Measurements from ENCODE around the gene BHLHE23.

DNA sequence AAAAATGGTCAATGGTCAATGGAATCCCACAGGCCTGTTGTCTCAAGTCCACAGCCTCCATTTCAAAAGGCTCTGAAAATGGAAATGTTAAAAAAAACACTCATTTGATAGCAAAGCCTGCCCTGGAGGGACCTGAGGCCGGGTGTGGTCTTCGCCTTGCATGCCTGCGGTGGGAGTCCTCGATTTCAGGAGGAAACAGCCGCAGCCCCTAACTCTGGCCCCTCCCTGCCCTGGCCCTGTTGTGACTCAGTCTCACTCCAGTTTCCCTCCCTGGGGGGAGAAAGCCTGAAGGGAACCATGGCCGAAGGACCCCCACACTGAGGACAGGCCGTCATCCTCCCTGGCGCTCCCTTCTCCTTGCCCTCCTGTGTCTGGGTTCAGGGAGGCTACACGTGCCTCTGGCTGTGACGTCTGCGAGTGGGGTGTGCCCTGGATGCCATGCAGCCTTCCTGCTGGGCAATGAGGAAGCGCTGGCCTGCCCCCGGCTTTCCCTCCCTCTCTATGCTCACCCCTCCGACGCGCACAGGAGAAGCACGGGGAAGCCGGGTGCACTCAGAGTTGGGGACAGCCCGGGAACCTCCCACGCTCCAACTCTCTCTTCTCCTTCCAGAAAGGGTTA is 9.2 kb downstream of the BHLHE23 start:
- TF ChIP-seq, protein P1, sequence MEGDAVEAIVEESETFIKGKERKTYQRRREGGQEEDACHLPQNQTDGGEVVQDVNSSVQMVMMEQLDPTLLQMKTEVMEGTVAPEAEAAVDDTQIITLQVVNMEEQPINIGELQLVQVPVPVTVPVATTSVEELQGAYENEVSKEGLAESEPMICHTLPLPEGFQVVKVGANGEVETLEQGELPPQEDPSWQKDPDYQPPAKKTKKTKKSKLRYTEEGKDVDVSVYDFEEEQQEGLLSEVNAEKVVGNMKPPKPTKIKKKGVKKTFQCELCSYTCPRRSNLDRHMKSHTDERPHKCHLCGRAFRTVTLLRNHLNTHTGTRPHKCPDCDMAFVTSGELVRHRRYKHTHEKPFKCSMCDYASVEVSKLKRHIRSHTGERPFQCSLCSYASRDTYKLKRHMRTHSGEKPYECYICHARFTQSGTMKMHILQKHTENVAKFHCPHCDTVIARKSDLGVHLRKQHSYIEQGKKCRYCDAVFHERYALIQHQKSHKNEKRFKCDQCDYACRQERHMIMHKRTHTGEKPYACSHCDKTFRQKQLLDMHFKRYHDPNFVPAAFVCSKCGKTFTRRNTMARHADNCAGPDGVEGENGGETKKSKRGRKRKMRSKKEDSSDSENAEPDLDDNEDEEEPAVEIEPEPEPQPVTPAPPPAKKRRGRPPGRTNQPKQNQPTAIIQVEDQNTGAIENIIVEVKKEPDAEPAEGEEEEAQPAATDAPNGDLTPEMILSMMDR (IDR thresholded peaks at IDR 0.05): no peak
- TF ChIP-seq POLR2AphosphoS5 (IDR thresholded peaks at IDR 0.05) (no peak), POLR2A (IDR thresholded peaks at IDR 0.05) (no peak)

Measured in prostate gland (tissue), 2 donors.